Coronary artery (tissue), 2 donors: ENCODE results near the gene ANKRD6.

Source experiments
- DNase-seq: peaks from one replicate; pipeline ENCODE4 v3.0.0-alpha.2; 2017; ENCODE audit warnings: low spot score
- H3K27ac ChIP-seq, 2 donors: fragments of 200-600 bp; sonication (generic); one replicate each; pipeline ENCODE4 v1.5.1; 2016 to 2019
- H3K4me3 ChIP-seq: fragments of 200-600 bp; sonication (generic); 2 replicates; pipeline ENCODE4 v1.5.1; 2016; ENCODE audit warnings: mild to moderate bottlenecking, moderate library complexity
- TF ChIP-seq, protein P1 (sequence below): fragments of 200-600 bp; sonication (generic); IDR thresholded peaks from one replicate; pipeline ENCODE4 v1.5.1; 2019; ENCODE audit warnings: antibody characterized with exemption

ANKRD6 gene

DNA sequence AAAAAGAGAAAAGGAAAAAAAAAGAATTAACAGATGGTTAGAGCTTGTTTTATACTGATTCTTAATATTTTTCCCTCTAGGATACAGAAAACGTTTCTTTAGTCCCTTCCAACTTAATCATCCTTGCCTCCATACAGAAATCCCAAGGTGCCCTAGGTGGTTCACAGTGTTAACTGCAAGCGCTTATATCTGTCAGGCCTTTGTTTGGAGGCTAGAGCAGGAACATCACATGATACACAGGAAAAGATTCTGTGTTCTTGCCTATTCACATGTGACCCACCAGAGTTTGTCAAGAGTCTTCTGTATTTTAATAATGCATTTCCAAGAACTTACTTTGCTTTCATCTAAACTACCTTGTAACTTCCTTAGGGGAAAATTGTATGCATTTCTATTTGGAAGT, 31.3 kb downstream of the ANKRD6 start:
- no peak overlapping the region for H3K4me3 ChIP-seq
- H3K27ac ChIP-seq, result no peak overlapping the region
- no peak for DNase-seq
- TF ChIP-seq, protein P1, sequence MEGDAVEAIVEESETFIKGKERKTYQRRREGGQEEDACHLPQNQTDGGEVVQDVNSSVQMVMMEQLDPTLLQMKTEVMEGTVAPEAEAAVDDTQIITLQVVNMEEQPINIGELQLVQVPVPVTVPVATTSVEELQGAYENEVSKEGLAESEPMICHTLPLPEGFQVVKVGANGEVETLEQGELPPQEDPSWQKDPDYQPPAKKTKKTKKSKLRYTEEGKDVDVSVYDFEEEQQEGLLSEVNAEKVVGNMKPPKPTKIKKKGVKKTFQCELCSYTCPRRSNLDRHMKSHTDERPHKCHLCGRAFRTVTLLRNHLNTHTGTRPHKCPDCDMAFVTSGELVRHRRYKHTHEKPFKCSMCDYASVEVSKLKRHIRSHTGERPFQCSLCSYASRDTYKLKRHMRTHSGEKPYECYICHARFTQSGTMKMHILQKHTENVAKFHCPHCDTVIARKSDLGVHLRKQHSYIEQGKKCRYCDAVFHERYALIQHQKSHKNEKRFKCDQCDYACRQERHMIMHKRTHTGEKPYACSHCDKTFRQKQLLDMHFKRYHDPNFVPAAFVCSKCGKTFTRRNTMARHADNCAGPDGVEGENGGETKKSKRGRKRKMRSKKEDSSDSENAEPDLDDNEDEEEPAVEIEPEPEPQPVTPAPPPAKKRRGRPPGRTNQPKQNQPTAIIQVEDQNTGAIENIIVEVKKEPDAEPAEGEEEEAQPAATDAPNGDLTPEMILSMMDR, result no peak

DNA sequence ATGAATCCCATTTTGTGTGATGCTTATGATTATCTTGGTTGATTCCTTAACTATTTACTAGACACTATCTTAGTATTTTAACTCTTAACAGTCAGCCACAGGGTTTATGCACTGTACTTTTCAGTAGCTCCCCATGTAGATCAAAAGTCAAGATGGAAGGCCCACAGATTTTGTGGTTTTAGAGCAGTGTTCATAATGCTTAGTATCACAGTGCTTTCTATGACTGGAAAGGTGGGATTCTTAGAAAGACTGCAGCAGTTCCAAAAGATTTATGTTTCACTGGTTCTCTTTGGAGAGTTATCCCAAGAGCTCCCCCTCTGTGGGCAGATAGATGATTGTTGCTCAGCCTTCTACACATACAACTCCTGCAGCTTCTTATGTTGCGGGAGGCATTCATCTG, 34.5 kb downstream of the ANKRD6 start:
- no peak for DNase-seq
- Histone ChIP-seq H3K27ac (no peak overlapping the region), H3K4me3 (no peak overlapping the region)
- TF ChIP-seq, protein P1, result no peak

DNA sequence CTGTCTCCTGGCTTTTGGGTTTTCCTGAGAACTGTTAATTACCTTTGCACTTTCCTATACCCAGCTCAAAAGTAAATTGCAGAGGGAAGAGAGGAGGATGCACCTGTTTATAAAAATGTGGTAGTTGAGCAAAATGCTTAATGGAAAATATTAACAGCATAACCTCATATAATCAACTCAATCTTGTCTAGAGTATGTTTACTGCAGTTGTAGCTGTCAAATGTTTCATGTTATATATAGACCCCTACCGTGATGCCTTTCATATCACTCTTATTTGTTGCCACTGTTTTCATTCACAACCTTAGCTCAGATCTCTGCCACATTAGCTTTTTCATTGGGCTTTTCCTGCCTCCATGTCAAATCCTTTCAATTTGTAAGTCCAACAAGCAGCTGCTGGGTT, 36.0 kb downstream of the ANKRD6 start:
- DNase-seq, result no peak
- TF ChIP-seq, protein P1, result no peak
- H3K4me3 ChIP-seq, result no peak overlapping the region
- no peak overlapping the region for H3K27ac ChIP-seq

DNA sequence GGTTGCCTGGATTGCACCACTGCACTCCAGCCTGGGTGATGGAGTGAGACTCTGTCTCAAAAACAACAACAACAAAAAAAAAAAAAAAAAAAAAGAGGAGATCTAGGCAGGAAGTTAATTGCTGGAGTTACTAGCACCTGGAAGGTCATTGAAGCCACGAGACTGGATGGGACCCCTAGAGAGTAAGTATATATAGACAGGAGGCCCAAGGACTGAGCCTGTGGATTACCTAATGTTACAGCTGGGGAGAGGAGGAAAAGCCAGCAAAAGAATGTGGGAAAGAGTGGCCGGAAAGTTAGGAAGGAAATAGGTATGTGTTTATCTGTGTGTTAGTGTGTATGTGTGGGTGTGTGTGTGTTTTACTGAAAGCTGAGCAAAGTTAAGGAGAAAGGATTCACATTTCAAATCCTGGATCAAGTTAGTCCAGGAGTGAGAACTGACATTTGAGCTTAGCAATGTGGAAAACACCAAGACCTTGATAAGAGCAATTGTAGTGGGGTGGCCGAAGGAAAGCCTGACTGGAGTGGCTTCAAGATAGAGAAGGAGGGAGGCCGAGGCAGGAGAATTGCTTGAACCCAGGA, 38.4 kb downstream of the ANKRD6 start:
- H3K27ac ChIP-seq, result no peak overlapping the region
- DNase-seq, result no peak
- TF ChIP-seq, protein P1, result no peak
- H3K4me3 ChIP-seq, result no peak overlapping the region

DNA sequence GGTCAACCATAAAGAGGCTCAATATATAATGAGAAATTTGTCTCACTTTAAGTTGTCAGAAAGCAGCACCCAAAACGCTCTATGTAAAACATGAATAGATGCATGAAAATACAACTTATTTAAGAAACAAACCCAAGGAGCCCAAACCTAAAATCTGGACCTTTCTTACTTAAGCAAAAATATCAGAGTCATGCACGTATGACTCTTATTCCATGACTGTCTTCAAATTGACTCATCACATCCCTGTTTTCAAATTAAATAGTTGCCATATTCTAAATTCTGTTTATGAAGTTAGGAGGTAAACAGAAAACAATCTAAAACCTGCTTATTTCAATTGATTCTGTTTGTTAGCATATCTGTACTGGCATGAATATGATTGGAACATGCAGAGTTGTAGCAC, 42.1 kb downstream of the ANKRD6 start:
- no peak overlapping the region for H3K27ac ChIP-seq
- TF ChIP-seq, protein P1, result no peak
- no peak for DNase-seq
- no peak overlapping the region for H3K4me3 ChIP-seq

DNA sequence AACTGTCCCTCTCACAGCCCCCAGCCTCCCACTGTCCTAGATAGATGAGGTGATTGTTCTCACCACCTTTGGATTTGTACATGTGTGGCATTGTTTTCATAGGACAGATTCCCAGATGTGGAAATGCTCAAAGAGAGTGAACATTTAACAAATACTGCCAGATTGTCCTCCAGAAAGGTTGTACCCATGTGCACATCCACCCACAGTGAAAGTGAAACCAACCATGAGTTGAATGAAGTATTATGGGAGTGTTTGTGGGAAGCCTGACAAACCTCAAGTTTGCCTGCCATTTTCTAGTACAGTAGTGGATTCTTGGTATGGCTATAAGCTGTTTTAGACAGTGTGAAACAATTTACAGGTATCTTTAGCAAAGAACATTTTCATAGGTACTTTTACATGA, 42.7 kb downstream of the ANKRD6 start:
- TF ChIP-seq, protein P1, result no peak
- DNase-seq, result no peak
- Histone ChIP-seq H3K27ac (peak overlapping the region in 1 of 2 donors; percentile 6), H3K4me3 (peak overlapping the region; percentile 7)

DNA sequence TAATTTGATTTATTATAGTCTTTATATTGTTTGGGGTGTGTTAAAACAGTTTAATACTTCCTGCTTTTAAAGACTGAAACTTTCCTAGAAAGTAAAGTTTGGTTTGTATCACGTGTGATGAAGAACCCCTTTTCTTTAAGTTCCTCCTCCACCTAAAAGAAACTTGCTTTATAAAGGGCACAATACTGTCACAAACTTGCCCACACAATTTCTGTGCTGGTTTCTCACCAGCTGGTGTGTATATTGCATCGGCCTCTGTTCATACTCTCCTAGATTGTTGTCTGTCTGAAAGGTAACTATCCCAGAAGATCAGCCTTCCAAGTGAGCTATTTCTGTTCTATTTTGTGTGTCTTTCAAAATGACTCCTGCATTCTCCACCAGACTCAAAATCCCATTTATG, 46.9 kb downstream of the ANKRD6 start:
- TF ChIP-seq, protein P1, result no peak

More for the DNA sequence above, 46.9 kb downstream of the ANKRD6 start:
- Histone ChIP-seq H3K4me3 (no peak overlapping the region), H3K27ac (no peak overlapping the region)
- DNase-seq, result no peak
